HG02588 (cell line): Measurements from ENCODE around the gene GOLGA2.

Source experiments
- ATAC-seq: cut with Tn5 transposase; IDR thresholded peaks from one replicate; pipeline ENCODE4 v1.9.1; 2021; ENCODE audit warnings: mild to moderate bottlenecking, moderate library complexity; ENCODE audit not compliant: unreplicated experiment

The GOLGA2 gene

DNA sequence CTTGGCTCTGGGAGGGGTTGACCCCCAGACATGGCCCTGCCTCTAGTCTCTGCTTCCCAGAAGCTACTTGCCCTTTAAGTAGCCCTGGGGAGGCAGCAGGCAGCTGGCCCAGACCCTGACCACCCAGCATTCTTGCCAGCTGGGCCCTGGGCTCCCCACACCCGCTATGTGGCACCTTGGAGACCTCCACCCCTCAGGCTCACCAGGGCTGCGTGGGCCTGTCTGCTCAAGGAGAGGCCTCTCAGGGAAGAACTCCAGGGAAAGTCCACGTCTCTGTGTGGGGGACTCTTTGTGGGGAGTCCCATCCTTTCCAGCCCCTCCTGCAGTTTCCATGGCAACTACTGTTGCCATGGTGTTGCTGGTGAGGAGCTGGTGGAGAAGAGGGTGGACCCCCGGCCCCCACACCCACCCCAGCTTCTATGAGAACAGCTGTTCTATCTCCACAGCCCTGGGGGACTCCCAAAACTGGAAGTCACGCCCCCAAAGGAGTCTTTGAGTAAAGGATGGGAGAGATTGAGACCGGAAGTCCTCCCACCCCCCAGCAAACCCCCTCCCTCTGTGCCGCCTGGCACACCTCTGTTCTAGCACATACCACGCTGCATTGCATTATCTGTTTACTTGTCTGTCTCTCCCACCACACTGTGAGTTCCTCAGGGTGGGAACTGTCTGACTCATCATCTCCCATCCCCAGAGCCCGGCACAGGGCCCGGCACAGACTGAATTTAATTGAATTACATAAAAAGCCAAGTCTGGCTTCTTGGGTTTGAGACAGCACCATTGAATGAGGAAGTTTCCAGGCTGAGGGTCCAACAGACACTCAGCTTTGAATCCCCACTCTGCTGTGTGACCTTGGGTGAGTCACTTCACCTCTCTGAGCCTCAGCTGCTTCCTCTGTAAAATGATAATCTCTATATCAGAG, 60.1 kb downstream of the GOLGA2 start:
- no peak for ATAC-seq

DNA sequence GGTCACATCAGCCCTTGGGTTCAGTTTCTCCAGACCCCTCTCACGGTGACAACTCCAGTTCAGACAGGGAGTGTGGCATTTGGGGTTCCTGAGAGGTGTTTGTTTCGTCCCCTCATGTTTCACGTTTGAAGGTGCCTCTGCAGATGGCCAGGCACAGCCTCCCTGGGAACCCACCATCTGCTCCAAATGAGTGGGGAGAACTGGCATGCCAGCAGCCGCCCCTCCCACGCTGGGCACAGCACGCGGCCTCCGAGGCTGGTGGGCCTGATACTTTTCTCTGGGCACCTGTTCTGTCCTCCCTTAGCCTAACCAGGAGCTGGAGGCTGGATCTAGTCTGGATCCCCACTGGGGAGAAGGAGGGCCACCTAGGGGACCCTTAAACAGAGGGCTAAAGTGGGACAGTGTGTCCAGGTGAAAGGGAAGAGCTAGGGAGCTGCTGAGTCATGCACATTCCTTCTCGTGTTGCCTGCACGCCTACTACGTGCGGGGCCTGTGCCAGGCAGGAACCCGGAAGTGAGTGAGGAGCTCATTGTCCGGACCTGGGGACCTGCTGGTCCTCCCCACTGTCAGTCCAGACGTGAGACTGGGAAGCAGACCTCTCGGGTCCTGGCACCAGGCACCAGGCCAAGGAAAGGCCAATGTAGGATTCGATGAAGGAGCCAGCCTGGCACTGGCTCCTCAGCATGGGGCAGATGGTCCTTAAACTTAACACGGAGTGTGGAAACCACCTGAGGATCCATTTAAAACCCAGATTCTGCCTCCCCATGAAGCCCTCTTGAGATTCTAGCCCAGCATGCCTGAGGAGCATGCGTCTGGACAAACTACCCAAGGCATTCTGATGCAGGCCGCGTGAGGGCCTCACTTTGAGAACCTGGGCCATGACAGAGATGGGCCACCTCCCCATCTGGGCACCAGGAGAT, 61.0 kb downstream of the GOLGA2 start:
- ATAC-seq = no peak

DNA sequence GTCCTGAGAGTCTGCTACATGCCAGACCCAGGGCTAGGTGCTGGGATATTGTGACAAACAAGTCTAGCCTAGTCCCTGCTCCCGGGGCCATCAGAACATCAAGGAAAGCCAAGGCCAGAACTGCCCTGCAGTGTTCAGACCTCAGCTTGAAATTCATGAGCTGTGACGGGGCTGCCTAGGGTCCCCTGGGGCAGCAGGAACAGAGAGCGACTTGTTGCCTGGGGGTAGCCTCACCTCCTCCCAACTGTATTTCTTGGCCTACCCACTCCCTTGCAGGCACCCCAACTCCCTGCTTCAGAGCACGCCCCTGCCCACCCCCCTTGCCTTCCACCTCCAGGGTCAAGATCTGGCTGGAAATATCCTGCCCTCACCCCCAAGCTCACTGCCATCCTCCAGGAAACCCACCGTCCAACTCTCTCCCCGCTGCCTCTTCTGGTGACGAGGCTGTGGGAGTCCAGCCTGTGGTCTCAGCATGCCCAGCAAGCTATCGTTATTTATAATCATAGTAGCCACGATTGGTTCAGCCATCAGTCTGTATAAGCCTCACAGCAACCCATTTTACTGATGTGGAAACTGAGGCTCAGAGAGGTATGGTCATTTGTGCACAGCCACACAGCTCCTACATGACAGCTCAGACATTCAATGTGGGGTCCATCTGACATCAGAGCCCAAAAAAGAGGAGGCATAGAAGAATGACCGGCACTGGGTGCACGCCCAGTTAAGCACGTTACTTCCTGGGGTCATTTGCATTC, 61.9 kb downstream of the GOLGA2 start:
- ATAC-seq = no peak

DNA sequence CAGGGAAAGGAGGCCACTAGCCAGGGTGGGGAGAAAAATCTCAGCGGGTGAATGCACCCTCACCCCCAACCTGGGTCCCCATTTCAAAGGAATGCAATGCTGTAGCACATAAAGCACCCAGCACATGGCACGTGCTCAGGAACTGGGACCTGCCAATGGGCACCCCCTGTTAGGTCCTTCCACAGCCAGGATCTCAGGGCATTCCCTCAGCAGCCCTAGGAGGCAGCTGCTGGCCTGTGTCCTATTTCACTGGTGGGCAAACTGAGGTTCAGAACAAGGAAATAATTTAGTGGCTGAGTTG, 63.9 kb downstream of the GOLGA2 start:
- ATAC-seq = no peak

DNA sequence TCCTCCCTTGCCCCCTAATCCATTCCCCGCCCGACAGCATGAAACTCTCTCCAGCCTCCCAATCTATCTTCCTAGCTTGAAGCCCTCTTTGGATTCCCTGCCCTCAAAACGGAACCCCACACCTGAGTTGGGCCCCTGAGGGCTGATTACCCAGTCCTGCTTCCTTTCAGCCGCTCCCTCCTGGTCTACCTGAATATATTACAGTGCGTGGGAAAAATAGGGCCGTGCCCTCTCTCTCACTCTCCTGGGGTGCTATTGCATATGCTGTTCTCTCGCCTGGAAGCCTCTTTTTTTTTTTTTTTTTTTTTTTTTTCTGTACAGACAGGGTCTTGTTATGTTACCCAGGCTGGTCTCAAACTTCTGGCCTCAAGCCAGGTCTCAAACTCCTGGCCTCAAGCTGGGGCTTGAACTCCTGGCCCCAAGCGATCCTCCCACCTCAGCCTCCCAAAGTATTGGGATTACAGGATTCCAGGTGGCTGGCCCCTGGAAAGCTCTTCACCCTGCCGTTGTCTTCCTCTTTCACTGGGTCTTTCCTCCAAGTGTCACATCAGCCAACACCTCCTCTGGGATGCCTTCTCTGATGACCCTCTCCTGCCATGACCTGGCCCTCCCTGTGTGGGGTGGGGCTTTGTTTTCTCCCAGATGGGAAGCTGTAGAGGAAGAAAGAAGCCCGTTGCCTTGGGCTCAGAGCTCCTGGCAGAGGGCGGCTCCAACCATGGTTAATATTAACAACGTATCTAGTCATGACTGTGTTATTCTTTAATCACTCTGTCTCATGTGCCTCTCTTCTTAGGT, 64.4 kb downstream of the GOLGA2 start:
- ATAC-seq = no peak

DNA sequence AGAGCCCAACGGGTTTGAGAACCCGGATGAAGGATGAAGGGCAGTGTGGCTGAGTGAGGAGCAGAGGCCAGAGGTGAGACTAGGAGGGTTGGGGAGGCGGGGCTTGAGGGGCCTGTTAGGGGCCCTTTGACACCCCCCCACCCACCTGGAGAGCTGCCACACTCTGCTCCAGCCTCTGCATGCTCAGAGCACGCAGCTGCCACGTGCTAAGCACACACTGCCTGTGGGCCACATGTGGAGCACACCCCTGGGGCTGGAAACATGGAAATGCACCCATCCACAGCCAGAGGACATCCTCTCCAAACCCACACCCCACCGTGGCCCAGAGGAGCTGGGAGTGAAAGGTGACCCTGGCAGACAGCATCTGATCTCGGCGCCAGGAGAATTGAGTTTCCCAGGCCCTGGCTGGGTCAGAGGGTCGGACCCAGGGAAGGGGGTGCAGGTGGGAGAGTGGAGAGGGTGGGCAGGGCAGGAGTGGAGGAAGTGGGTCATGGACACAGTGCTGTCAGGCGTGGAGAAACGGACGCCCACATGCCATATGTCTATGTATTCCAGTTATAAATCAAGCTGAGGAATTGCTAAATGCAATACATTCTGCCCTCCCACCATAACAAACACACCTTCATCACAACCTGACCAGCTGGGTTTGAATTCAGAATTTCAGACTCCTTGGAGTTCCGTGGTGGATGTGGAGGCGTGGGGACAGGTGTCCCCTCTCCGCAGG, 66.7 kb downstream of the GOLGA2 start:
- no peak for ATAC-seq

DNA sequence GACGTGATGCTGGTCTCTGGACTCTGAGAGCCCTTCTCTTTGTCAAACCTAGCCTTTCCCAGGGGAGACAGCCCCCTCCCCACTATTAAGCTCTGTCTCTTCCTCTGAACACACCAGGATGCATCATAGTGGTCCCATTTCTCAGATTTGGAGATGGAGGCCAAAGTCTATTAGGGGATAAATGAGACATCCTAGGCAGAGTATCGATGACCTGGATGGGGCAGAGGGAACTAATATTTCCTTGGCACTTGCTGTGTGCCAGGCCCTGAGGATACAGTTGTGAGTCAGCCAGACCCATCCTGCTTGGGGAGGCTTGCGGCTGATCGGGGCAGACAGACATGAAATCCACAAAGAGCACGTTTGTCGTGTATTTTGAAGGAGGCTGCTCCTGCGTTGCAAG, 67.4 kb downstream of the GOLGA2 start:
- ATAC-seq = no peak

DNA sequence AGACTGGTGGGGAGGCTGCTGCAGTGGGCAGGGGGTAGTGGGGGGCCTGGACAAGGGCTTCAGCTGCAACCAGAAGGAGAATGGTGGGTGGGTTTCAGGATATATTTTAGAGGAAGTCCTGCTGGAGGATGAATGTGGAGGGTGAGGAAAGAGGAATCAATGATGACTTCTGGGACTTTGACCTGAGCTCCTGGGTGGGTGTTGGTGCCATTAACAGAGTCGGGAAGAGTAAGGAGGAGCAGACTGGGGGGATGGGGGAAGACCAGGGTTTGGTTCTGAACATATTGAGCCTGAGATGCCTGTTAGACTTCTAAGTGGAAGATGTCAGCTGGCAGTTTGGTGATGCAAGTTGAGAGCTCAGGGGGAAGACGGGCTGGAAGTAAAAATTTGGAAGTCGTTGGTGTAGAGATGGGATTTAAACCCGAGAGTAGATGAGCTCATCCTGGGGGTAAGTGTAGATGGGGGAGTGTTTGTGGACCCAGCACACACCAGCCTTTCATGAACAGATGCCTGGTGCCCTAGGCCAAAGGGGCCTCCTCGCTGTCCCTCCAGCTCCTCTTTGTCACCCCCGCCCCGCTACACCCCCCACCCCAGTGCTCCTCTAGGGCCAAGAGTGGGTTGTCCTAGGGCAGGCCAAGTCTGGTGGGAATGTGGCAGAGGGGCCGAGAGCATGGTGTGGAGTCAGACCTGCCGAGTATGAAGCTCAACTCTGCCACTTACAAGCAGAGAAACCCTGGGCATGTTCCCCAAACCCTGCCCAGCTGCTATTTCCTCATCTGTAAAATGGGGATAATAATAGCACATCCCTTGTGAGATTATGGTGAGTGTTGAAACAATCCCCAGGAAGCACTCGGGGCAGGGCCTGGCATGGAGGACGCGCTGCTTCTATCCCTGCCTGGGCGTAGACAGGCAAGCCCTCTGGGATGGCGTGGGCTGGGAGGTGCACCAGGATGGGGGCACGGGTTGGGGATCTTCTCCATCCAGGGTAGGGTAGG, 68.6 kb downstream of the GOLGA2 start:
- no peak for ATAC-seq

DNA sequence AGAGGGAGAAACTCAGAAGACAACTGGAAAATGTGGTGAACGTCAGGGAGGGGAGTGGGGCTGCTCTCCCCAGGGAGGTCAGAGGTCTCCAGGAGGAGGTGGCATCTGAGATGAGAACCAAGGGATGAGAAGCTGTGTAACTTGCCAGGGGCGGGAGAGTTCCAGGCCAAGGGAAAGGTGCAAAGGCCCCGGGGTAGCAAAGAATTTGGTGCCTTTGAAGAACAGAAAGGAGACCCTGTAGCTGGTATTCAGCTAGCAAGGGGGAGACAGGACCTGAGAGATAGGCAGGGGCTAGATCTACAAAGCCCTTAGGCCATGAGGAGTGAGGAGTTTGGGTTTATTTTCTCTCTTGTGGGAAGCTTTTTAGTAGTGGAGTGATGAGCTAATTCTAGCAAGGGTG, 69.3 kb downstream of the GOLGA2 start:
- no peak for ATAC-seq
